ENCODE data around the gene LAMTOR5. TPM values are rescaled to one million over a fixed set of nuclear protein-coding genes. Genes with fewer than 3 reads are reported as not detected.

The LAMTOR5 gene
- total RNA-seq, 2 experiments from 2014 or later: 127 to 128 TPM

DNA sequence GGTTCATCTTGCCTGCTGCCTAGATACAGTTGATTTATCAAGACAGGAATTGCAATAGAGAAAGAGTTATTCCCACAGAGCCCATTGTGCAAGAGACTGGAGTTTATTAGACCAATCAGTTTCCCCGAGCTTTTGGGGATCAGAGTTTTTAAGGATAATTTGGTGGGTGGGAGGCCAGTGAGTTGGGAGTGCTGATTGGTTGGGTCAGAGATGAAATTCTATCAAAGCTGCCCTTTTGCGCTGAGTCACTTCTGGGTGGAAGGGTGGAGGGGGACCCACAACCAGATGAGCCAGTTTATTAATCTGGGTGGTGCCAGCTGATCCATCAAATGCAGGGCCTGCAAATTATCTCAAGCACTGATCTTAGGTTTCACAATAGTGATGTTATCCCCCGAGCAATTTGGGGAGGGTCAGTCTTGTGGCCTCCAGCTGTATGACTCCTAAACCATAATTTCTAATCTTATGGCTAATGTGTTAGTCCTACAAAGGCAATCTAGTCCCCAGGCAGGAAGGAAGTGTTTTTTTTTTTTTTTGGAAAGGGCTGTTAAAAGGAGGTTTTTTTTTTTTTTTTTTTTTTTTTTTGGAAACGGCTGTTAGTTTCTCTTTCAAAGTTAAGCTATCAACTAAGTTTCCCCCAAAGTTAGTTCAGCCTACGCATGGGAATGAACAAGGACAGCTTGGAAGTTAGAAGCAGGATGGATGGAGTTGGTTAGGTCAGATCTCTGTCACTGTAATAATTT is 24.1 kb downstream of the LAMTOR5 start:
- no peak for DNase-seq

DNA sequence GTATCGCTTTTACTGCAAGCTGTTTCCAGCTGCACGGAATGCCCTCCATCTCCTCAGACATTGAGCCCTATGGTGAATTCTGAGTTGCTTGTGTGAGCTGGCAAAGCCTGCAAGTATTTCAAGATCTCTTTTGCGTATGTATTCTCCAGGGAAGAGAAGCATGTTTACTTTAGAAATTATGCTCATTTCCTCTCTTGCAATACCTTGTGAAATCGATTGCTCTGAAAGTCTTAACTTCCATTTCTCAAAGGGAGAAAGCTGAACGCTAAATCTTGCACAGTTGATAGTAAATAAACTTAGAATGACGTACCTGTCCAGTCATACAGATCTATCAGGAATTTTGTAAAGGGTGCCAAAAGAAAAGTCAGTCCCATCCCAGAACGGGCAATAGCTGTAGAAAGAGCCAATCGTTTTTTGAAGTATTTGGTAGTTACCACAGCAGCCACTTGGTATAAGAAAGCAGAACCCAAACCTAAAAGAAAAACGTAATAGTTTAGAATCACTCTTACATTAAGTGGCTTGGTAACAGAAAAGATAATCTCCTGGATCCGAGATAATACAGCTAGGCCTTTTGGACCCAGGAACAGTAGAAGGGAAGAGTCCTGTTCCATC is 26.7 kb downstream of the LAMTOR5 start:
- Mint-ChIP-seq H3K4me3 (no peak overlapping the region), H3K27ac (no peak overlapping the region), H3K36me3 (ENCODE audit: low read depth) (peaks cover 54% of the 10 kb centered on the region), H3K9me3 (no peaks in the 10 kb centered on the region), H3K27me3 (no peaks in the 10 kb centered on the region), H3K4me1 (peaks cover 21% of the 10 kb centered on the region)
- CTCF ChIA-PET: interaction anchor here (0.6 kb wide), 1 partner anchor 982 kb away, joined by 6 read pairs; no protein-coding TSS in a partner anchor
- POLR2A ChIA-PET: interaction anchor here (7.1 kb wide), 1 partner anchor 41 kb away, joined by 41 read pairs; the partner anchor contains the start of gene RBM15
- no peak for DNase-seq

More for the DNA sequence above, 24.1 kb downstream of the LAMTOR5 start:
- ChIA-PET CTCF (interaction anchor here (0.6 to 2.7 kb wide), 6 partner anchors 14 to 398 kb away, joined by 3 to 7 read pairs (median 4); partner anchors contain the start of gene KCNC4), POLR2A (interaction anchor here (0.9 to 7.1 kb wide), 9 partner anchors 10 to 137 kb away, joined by 3 to 41 read pairs (median 4); partner anchors contain the start of gene RBM15)
- Mint-ChIP-seq H3K4me1 (peaks cover 27% of the 10 kb centered on the region), H3K27me3 (no peaks in the 10 kb centered on the region), H3K4me3 (peak overlapping the region; percentile 56), H3K36me3 (ENCODE audit: low read depth) (peaks cover 45% of the 10 kb centered on the region), H3K27ac (peak overlapping the region; percentile 77), H3K9me3 (no peaks in the 10 kb centered on the region)

DNA sequence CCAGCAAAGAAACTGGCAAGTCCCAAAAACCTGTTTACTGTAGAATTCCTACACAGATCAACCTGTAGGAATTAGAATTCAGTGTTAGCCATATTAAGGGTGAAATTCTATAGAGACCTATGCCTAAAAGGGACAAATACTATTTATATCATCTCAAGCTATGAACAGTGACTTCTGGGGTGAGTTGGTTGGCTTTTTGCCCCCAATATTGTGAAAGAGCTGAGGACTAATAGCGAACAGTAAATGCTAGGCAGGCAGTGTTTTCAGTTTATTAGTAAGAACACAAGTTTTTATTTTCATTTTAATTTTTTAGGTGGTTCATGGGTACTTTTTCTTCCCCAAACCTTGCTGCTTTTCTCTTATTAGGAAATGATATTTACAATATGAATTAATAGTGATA is 32.0 kb downstream of the LAMTOR5 start:
- Mint-ChIP-seq H3K36me3 (ENCODE audit: low read depth) (peaks cover 57% of the 10 kb centered on the region), H3K4me1 (peaks cover 7% of the 10 kb centered on the region), H3K4me3 (no peak overlapping the region), H3K9me3 (no peaks in the 10 kb centered on the region), H3K27me3 (no peaks in the 10 kb centered on the region), H3K27ac (no peak overlapping the region)
- CTCF ChIA-PET: no interaction called here
- DNase-seq: no peak
- POLR2A ChIA-PET: no interaction called here

DNA sequence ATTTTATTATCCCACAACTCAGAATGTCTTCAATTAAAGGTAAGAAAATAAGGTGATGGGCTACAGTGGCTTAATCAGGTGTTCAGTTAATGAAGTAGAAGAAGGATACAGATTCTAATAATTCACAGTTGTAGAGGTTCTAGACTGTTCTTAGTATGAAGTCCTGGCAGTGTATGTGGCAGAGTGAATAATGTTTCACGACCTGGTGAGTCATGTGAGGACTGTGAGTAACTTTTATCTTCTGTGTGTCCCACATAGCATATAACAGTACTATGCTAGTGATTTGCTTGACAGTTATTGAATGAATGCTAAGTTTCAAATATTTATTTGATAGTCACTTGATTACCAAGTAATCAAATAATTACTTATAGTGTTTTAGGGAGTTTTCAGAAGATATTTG is 36.7 kb downstream of the LAMTOR5 start:
- Mint-ChIP-seq H3K27ac (no peak overlapping the region), H3K9me3 (no peaks in the 10 kb centered on the region), H3K27me3 (no peaks in the 10 kb centered on the region), H3K4me3 (no peak overlapping the region), H3K4me1 (peaks cover 14% of the 10 kb centered on the region), H3K36me3 (ENCODE audit: low read depth) (peaks cover 39% of the 10 kb centered on the region)
- POLR2A ChIA-PET: no interaction called here
- CTCF ChIA-PET: interaction anchor here (1.3 kb wide), 1 partner anchor 90 kb away, joined by 3 read pairs; no protein-coding TSS in a partner anchor
- no peak for DNase-seq

DNA sequence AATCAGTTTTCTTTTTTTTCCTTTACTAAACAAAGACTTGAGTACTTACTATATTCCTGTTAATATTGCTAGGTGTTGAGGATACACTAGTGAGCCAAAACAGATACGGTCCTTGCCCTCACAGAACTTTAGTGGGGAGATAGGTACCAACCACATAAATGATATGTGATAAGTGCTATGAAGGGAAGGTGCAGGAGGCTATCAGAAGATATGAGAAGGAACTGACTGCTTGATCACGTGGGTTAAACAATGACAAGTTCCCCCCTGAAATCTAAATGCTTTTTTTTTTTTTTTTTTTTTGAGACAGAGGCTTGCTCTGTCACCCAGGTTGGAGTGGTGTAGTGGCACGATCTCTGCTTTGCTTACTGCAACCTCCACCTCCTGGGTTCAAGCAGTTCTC is 43.3 kb downstream of the LAMTOR5 start:
- H3K9me3 Mint-ChIP-seq: no peaks in the 10 kb centered on the region
- H3K27me3 Mint-ChIP-seq: no peaks in the 10 kb centered on the region
- H3K36me3 Mint-ChIP-seq (ENCODE audit: low read depth): peaks cover 40% of the 10 kb centered on the region
- H3K4me3 Mint-ChIP-seq: no peak overlapping the region
- peaks cover 9% of the 10 kb centered on the region for H3K4me1 Mint-ChIP-seq
- POLR2A ChIA-PET: no interaction called here
- no peak for DNase-seq
- no peak overlapping the region for H3K27ac Mint-ChIP-seq
- CTCF ChIA-PET: interaction anchor here (0.6 kb wide), 1 partner anchor 20 kb away, joined by 3 read pairs; no protein-coding TSS in a partner anchor

DNA sequence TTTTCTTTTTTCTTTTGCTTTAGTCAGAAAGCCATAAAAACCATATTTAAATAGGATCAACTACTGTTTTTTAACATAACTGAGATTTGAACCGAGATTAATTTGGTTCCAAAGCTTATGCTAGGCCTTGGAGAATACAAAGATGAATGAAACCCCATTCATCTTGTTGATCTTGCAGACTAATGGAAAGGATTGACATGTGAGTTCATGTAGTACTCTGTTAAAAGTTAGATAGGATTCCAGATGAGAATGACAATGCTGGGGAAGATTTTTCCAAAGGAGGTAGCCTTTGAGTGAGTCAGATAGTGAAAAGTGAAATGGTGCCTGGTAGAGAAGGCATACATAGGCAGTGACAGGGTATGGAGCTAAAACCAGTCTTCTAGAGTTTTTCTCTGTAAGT is 45.6 kb downstream of the LAMTOR5 start:
- peaks cover 48% of the 10 kb centered on the region for H3K36me3 Mint-ChIP-seq (ENCODE audit: low read depth)
- H3K9me3 Mint-ChIP-seq: no peaks in the 10 kb centered on the region
- no peaks in the 10 kb centered on the region for H3K27me3 Mint-ChIP-seq
- no peak overlapping the region for H3K27ac Mint-ChIP-seq
- peaks cover 12% of the 10 kb centered on the region for H3K4me1 Mint-ChIP-seq
- no peak overlapping the region for H3K4me3 Mint-ChIP-seq
- ChIA-PET POLR2A (interaction anchor here (2.1 kb wide), 1 partner anchor 23 kb away, joined by 12 read pairs; the partner anchor contains the start of gene RBM15), CTCF (interaction anchor here (1.1 to 1.3 kb wide), 2 partner anchors 23 to 154 kb away, joined by 3 read pairs; partner anchors contain the start of gene RBM15)
- no peak for DNase-seq

DNA sequence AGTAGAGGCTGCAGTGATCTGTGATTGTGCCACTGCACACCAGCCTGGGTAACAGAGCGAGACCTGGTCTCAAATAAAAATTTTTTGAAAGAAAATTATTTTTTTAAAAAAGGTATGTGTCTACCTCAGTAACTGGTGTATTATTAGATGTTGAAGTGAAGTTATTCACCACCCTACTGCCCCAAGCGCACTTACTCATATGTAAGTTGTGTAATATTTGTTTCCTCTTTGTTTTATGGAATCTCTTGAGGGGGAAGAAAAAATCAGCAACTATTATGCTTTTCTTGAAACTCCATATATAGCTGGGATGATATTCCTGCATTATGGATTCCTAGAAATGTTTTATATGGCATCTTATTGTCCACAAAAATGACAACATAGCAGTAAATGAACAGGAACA is 47.1 kb downstream of the LAMTOR5 start:
- ChIA-PET CTCF (interaction anchor here (0.6 to 1.3 kb wide), 3 partner anchors 153 to 625 kb away, joined by 3 read pairs; no protein-coding TSS in a partner anchor), POLR2A (interaction anchor here (1.6 to 2.1 kb wide), 3 partner anchors 11 to 21 kb away, joined by 3 to 12 read pairs (median 5); partner anchors contain the start of gene RBM15)
- Mint-ChIP-seq H3K36me3 (ENCODE audit: low read depth) (peaks cover 49% of the 10 kb centered on the region), H3K9me3 (no peaks in the 10 kb centered on the region), H3K27ac (no peak overlapping the region), H3K4me3 (no peak overlapping the region), H3K4me1 (peaks cover 22% of the 10 kb centered on the region), H3K27me3 (no peaks in the 10 kb centered on the region)
- DNase-seq: no peak

DNA sequence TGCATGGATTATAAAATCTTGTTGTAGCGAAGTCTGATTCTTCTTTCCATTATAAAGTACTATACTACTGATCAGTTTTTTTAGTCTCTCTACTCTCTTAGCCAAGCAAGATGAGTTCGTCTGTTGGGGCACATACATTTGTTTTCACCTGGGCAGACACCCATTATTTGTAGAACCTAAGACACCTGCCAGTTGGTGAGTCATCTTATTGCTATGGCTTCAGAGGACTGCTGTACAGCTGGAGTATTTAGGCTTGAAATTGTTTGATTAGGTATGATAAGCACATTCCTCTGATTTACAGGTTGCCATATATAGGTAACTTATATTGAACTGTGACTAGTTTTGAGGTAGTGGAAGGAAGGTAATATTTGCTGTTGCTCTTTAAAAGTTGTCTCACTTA is 51.1 kb downstream of the LAMTOR5 start:
- H3K4me3 Mint-ChIP-seq: no peak overlapping the region
- no peaks in the 10 kb centered on the region for H3K27me3 Mint-ChIP-seq
- no peak overlapping the region for H3K27ac Mint-ChIP-seq
- POLR2A ChIA-PET: no interaction called here
- peaks cover 32% of the 10 kb centered on the region for H3K4me1 Mint-ChIP-seq
- no peak for DNase-seq
- H3K36me3 Mint-ChIP-seq (ENCODE audit: low read depth): peaks cover 42% of the 10 kb centered on the region
- CTCF ChIA-PET: interaction anchor here (0.8 to 1.2 kb wide), 2 partner anchors 56 to 149 kb away, joined by 3 read pairs; no protein-coding TSS in a partner anchor
- no peaks in the 10 kb centered on the region for H3K9me3 Mint-ChIP-seq

DNA sequence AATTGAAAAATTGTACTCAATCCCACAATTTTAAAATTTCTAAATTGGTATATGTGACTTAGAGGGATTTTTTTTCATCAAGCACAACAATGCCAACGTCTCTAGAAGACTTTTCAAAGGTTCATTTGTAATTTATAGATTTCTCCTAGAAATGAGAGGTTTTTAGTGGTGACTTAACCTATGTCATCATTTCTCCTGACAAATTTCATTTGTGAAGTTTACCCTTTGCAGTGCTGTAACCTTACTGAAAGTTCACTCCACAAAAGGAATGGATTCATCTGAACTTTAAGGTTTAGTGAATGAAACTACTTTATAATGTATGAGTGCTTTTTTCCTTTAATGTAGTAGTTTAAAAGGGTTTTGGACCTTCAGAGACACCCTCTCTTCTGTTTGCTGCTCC is 52.2 kb downstream of the LAMTOR5 start:
- DNase-seq: no peak
- ChIA-PET CTCF (no interaction called here), POLR2A (no interaction called here)
- H3K4me3 Mint-ChIP-seq: no peak overlapping the region
- H3K4me1 Mint-ChIP-seq: peaks cover 42% of the 10 kb centered on the region
- no peaks in the 10 kb centered on the region for H3K27me3 Mint-ChIP-seq
- no peaks in the 10 kb centered on the region for H3K9me3 Mint-ChIP-seq
- H3K27ac Mint-ChIP-seq: no peak overlapping the region
- H3K36me3 Mint-ChIP-seq (ENCODE audit: low read depth): peaks cover 41% of the 10 kb centered on the region

Other genes with a start within 250 kb of the LAMTOR5 start
- gene KCNC4, start 197.4 kb downstream of the LAMTOR5 start, total RNA-seq: 1 to 10 TPM; 6.8 to 8.1 TPM
- gene RBM15, start 68.3 kb downstream of the LAMTOR5 start, total RNA-seq: 10 to 100 TPM; 63.4 to 68.1 TPM
- under 1 TPM; 0.35 to 0.55 TPM for gene SLC16A4, start 16.7 kb downstream of the LAMTOR5 start, total RNA-seq
- gene PROK1, start 43.5 kb upstream of the LAMTOR5 start, total RNA-seq: not detected
- gene KCNA10, start 111.5 kb upstream of the LAMTOR5 start, total RNA-seq: not detected
- 1 to 10 TPM; 5.9 to 6.6 TPM for gene KCNA2, start 198.7 kb upstream of the LAMTOR5 start, total RNA-seq

Data from activated CD4-positive, alpha-beta memory T cell treated with anti-CD3 and anti-CD28 coated beads, Interleukin-2, amount 10 ng/mL, durations not matched to agents 7 days and 5 days (primary cell).